HG02885 (cell line): Measurements from ENCODE around the gene SECTM1.

ENCODE experiments used
- ATAC-seq: cut with Tn5 transposase; IDR thresholded peaks from one replicate; pipeline ENCODE4 v1.9.1; 2021; ENCODE audit warnings: mild to moderate bottlenecking; ENCODE audit not compliant: unreplicated experiment, poor library complexity

Gene SECTM1

GRCh38 chr17:82318772-82319606, 14.6 kb downstream of the SECTM1 start:
- no peak for ATAC-seq

- ATAC-seq = no peak
Observed at GRCh38 chr17:82318169-82318498, 15.4 kb downstream of the SECTM1 start.

GRCh38 chr17:82317394-82318168, 16.0 kb downstream of the SECTM1 start, which contains the start of gene CD7:
TSS of gene CD7 (minus strand) at chr17:82317608. CDS start at chr17:82317495, 113 bp downstream.
- ATAC-seq = no peak

GRCh38 chr17:82316651-82317393, 16.7 kb downstream of the SECTM1 start:
- ATAC-seq = no peak

GRCh38 chr17:82315703-82316358, 17.7 kb downstream of the SECTM1 start:
- no peak for ATAC-seq

GRCh38 chr17:82314727-82315605, 18.6 kb downstream of the SECTM1 start:
- ATAC-seq = no peak

GRCh38 chr17:82314012-82314726, 19.4 kb downstream of the SECTM1 start:
- no peak for ATAC-seq

- no peak for ATAC-seq
Observed at GRCh38 chr17:82313195-82314011, 20.2 kb downstream of the SECTM1 start.

- ATAC-seq = no peak
Observed at GRCh38 chr17:82311971-82312370, 21.6 kb downstream of the SECTM1 start.

GRCh38 chr17:82310877-82311276, 22.7 kb downstream of the SECTM1 start:
- ATAC-seq = no peak

- no peak for ATAC-seq
Observed at GRCh38 chr17:82309656-82310570, 23.7 kb downstream of the SECTM1 start.

GRCh38 chr17:82305727-82306300, 27.8 kb downstream of the SECTM1 start:
- ATAC-seq = no peak

- ATAC-seq = no peak
Observed at GRCh38 chr17:82304826-82305726, 28.5 kb downstream of the SECTM1 start.

GRCh38 chr17:82303944-82304808, 29.4 kb downstream of the SECTM1 start:
- ATAC-seq = no peak
